ENCODE data around the gene KRT4. TPM values are rescaled to one million over a fixed set of nuclear protein-coding genes. Genes with fewer than 3 reads are reported as not detected.

The KRT4 gene
- not detected in 2 replicates for total RNA-seq (2014; rRNA removed; shearing (Covaris generic))
- polyA plus RNA-seq (2016; fragmentation: Nextera tagmentation; extraction: Ambion mirVana), result not detected in 2 replicates
- long read RNA-seq, result 0 reads

DNA sequence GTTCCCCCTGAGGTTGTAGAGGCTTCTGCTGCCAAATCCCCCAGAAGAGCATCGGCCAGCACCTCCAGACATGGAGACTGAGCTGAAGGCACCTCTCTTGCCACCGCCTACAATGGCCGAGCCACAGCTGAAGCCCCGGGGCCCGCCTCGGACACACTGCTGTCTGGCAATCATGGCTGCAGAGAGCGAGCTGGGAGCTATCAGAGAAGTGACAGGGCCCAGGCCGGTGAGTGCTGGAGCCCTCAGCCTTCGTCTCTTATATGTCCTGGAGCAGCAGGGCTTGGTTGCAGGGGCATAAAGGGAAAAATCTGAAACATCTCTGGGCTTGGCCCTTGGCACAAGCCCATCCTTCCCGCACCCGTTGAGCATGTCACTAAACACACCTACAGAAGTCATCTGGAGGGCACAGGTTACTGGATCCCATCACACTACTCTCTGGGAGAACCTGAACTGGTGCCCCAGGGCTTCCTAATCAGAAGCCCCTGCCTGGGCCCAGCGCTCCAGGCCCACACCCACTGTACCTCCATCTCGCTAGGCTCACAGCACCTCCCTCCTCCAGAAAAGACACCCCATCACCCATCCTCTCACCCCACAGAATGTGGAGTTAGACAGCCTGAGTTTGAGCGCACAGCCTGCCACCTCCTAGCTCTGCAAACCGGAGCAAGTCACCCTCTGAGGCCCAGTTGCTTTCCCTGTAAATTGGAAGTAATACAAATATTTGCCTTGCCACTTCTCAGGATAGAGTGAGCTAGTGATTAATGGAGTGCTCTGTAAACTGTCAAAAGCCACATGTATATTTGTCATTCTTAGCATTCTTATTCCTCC is at the start of gene KRT4:
KRT4 (minus strand) TSS at position 232 of the 825 bp plus-strand sequence; CDS start at position 174, 58 bp downstream.
- no peaks in the 10 kb centered on the region for H3F3A ChIP-seq (replicated peaks; ENCODE audit: low read depth)
- no peaks in the 10 kb centered on the region for H3K4me1 ChIP-seq (ENCODE audit: insufficient read depth)
- H3K27me3 Mint-ChIP-seq (ENCODE audit: insufficient read depth, low read depth, poor library complexity), result peaks cover 4% of the 10 kb centered on the region
- TF ChIP-seq CREB1 (CRISPR knock-in tag; IDR thresholded peaks at IDR 0.05; ENCODE audit: low read depth) (no peak), POLR2AphosphoS5 (IDR thresholded peaks at IDR 0.05; ENCODE audit: low read depth) (no peak), NANOG (IDR thresholded peaks at IDR 0.05; ENCODE audit: borderline replicate concordance) (no peak), JUNB (IDR thresholded peaks at IDR 0.05; ENCODE audit: unreplicated experiment) (no peak), ZNF114 (CRISPR knock-in tag; IDR thresholded peaks at IDR 0.05) (no peak), ZNF331 (CRISPR knock-in tag; IDR thresholded peaks at IDR 0.05; ENCODE audit: low read depth) (no peak)
- TF ChIP-seq, protein P1, sequence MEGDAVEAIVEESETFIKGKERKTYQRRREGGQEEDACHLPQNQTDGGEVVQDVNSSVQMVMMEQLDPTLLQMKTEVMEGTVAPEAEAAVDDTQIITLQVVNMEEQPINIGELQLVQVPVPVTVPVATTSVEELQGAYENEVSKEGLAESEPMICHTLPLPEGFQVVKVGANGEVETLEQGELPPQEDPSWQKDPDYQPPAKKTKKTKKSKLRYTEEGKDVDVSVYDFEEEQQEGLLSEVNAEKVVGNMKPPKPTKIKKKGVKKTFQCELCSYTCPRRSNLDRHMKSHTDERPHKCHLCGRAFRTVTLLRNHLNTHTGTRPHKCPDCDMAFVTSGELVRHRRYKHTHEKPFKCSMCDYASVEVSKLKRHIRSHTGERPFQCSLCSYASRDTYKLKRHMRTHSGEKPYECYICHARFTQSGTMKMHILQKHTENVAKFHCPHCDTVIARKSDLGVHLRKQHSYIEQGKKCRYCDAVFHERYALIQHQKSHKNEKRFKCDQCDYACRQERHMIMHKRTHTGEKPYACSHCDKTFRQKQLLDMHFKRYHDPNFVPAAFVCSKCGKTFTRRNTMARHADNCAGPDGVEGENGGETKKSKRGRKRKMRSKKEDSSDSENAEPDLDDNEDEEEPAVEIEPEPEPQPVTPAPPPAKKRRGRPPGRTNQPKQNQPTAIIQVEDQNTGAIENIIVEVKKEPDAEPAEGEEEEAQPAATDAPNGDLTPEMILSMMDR (conservative IDR thresholded peaks at IDR 0.05; ENCODE audit: low read depth in 2 of 2), result no peak
- TF ChIP-seq, protein P2, sequence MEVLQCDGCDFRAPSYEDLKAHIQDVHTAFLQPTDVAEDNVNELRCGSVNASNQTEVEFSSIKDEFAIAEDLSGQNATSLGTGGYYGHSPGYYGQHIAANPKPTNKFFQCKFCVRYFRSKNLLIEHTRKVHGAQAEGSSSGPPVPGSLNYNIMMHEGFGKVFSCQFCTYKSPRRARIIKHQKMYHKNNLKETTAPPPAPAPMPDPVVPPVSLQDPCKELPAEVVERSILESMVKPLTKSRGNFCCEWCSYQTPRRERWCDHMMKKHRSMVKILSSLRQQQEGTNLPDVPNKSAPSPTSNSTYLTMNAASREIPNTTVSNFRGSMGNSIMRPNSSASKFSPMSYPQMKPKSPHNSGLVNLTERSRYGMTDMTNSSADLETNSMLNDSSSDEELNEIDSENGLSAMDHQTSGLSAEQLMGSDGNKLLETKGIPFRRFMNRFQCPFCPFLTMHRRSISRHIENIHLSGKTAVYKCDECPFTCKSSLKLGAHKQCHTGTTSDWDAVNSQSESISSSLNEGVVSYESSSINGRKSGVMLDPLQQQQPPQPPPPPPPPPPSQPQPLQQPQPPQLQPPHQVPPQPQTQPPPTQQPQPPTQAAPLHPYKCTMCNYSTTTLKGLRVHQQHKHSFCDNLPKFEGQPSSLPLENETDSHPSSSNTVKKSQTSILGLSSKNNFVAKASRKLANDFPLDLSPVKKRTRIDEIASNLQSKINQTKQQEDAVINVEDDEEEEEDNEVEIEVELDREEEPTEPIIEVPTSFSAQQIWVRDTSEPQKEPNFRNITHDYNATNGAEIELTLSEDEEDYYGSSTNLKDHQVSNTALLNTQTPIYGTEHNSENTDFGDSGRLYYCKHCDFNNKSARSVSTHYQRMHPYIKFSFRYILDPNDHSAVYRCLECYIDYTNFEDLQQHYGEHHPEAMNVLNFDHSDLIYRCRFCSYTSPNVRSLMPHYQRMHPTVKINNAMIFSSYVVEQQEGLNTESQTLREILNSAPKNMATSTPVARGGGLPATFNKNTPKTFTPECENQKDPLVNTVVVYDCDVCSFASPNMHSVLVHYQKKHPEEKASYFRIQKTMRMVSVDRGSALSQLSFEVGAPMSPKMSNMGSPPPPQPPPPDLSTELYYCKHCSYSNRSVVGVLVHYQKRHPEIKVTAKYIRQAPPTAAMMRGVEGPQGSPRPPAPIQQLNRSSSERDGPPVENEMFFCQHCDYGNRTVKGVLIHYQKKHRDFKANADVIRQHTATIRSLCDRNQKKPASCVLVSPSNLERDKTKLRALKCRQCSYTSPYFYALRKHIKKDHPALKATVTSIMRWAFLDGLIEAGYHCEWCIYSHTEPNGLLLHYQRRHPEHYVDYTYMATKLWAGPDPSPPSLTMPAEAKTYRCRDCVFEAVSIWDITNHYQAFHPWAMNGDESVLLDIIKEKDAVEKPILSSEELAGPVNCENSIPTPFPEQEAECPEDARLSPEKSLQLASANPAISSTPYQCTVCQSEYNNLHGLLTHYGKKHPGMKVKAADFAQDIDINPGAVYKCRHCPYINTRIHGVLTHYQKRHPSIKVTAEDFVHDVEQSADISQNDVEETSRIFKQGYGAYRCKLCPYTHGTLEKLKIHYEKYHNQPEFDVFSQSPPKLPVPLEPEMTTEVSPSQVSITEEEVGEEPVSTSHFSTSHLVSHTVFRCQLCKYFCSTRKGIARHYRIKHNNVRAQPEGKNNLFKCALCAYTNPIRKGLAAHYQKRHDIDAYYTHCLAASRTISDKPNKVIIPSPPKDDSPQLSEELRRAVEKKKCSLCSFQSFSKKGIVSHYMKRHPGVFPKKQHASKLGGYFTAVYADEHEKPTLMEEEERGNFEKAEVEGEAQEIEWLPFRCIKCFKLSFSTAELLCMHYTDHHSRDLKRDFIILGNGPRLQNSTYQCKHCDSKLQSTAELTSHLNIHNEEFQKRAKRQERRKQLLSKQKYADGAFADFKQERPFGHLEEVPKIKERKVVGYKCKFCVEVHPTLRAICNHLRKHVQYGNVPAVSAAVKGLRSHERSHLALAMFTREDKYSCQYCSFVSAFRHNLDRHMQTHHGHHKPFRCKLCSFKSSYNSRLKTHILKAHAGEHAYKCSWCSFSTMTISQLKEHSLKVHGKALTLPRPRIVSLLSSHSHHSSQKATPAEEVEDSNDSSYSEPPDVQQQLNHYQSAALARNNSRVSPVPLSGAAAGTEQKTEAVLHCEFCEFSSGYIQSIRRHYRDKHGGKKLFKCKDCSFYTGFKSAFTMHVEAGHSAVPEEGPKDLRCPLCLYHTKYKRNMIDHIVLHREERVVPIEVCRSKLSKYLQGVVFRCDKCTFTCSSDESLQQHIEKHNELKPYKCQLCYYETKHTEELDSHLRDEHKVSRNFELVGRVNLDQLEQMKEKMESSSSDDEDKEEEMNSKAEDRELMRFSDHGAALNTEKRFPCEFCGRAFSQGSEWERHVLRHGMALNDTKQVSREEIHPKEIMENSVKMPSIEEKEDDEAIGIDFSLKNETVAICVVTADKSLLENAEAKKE (CRISPR knock-in tag; IDR thresholded peaks at IDR 0.05), result no peak
- TF ChIP-seq, protein P3, sequence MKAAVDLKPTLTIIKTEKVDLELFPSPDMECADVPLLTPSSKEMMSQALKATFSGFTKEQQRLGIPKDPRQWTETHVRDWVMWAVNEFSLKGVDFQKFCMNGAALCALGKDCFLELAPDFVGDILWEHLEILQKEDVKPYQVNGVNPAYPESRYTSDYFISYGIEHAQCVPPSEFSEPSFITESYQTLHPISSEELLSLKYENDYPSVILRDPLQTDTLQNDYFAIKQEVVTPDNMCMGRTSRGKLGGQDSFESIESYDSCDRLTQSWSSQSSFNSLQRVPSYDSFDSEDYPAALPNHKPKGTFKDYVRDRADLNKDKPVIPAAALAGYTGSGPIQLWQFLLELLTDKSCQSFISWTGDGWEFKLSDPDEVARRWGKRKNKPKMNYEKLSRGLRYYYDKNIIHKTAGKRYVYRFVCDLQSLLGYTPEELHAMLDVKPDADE (IDR thresholded peaks at IDR 0.05), result no peak
- TF ChIP-seq, protein P4, sequence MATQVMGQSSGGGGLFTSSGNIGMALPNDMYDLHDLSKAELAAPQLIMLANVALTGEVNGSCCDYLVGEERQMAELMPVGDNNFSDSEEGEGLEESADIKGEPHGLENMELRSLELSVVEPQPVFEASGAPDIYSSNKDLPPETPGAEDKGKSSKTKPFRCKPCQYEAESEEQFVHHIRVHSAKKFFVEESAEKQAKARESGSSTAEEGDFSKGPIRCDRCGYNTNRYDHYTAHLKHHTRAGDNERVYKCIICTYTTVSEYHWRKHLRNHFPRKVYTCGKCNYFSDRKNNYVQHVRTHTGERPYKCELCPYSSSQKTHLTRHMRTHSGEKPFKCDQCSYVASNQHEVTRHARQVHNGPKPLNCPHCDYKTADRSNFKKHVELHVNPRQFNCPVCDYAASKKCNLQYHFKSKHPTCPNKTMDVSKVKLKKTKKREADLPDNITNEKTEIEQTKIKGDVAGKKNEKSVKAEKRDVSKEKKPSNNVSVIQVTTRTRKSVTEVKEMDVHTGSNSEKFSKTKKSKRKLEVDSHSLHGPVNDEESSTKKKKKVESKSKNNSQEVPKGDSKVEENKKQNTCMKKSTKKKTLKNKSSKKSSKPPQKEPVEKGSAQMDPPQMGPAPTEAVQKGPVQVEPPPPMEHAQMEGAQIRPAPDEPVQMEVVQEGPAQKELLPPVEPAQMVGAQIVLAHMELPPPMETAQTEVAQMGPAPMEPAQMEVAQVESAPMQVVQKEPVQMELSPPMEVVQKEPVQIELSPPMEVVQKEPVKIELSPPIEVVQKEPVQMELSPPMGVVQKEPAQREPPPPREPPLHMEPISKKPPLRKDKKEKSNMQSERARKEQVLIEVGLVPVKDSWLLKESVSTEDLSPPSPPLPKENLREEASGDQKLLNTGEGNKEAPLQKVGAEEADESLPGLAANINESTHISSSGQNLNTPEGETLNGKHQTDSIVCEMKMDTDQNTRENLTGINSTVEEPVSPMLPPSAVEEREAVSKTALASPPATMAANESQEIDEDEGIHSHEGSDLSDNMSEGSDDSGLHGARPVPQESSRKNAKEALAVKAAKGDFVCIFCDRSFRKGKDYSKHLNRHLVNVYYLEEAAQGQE (IDR thresholded peaks at IDR 0.05; ENCODE audit: unreplicated experiment), result no peak
- H3K36me3 ChIP-seq (ENCODE audit: insufficient read depth), result no peaks in the 10 kb centered on the region
- H3K27ac ChIP-seq (ENCODE audit: low read depth), result no peak within 1 kb of the TSS
- no peak within 1 kb of the TSS for H3K27ac Mint-ChIP-seq
- H3K4me1 Mint-ChIP-seq, result no peaks in the 10 kb centered on the region
- DNase-seq (ENCODE audit: low spot score) (no peak), ATAC-seq (no peak)
- H3K4me3 Mint-ChIP-seq, result no peak within 1 kb of the TSS
- no peaks in the 10 kb centered on the region for H3K27me3 ChIP-seq (ENCODE audit: insufficient read depth)
- H2AFZ ChIP-seq, result no peak within 1 kb of the TSS; the same call in 1 of the 2 replicates
- no peak within 1 kb of the TSS for H3K4me2 ChIP-seq
- H3K79me2 ChIP-seq (replicated peaks; ENCODE audit: insufficient read depth), result no peaks in the 10 kb centered on the region
- H3K9me3 Mint-ChIP-seq, result no peaks in the 10 kb centered on the region
- no peaks in the 10 kb centered on the region for H4K20me1 ChIP-seq (replicated peaks; ENCODE audit: insufficient read depth)
- no peaks in the 10 kb centered on the region for H3K36me3 Mint-ChIP-seq (ENCODE audit: low read depth)
- no peak within 1 kb of the TSS for H3K4me3 ChIP-seq
- peaks cover 4% of the 10 kb centered on the region; the same call in 1 of the 2 replicates for H3K9me2 ChIP-seq (ENCODE audit: insufficient read depth)
